GM18861 (cell line): ENCODE measurements around the gene TPD52L1.

Experiments used
- ATAC-seq: cut with Tn5 transposase; IDR thresholded peaks from one replicate; pipeline ENCODE4 v1.9.1; 2021; ENCODE audit not compliant: unreplicated experiment

The TPD52L1 gene

GRCh38 chr6:125173341-125174095 is 19.9 kb downstream of the TPD52L1 start:
- ATAC-seq = no peak

- no peak for ATAC-seq
Measured at GRCh38 chr6:125174626-125175025, 21.1 kb downstream of the TPD52L1 start.

GRCh38 chr6:125175466-125176048 is 22.0 kb downstream of the TPD52L1 start:
- no peak for ATAC-seq

GRCh38 chr6:125182237-125183008 is 28.9 kb downstream of the TPD52L1 start:
- no peak for ATAC-seq

- ATAC-seq = no peak
Measured at GRCh38 chr6:125183391-125183790, 29.8 kb downstream of the TPD52L1 start.

GRCh38 chr6:125188037-125188436 is 34.5 kb downstream of the TPD52L1 start:
- no peak for ATAC-seq

GRCh38 chr6:125188594-125189203 is 35.1 kb downstream of the TPD52L1 start:
- no peak for ATAC-seq

- no peak for ATAC-seq
Measured at GRCh38 chr6:125189494-125189893, 35.9 kb downstream of the TPD52L1 start.

GRCh38 chr6:125190667-125191066 is 37.1 kb downstream of the TPD52L1 start:
- no peak for ATAC-seq

- peak; percentile 95 for ATAC-seq
Measured at GRCh38 chr6:125191916-125192609, 38.5 kb downstream of the TPD52L1 start.

- peak; percentile 3 for ATAC-seq
Measured at GRCh38 chr6:125192610-125192930, 39.0 kb downstream of the TPD52L1 start.

GRCh38 chr6:125193208-125193607 is 39.6 kb downstream of the TPD52L1 start:
- no peak for ATAC-seq

GRCh38 chr6:125194941-125195340 is 41.4 kb downstream of the TPD52L1 start:
- no peak for ATAC-seq

GRCh38 chr6:125195526-125195925 is 42.0 kb downstream of the TPD52L1 start:
- no peak for ATAC-seq

GRCh38 chr6:125196613-125197012 is 43.0 kb downstream of the TPD52L1 start:
- ATAC-seq = no peak

- no peak for ATAC-seq
Measured at GRCh38 chr6:125197795-125198269, 44.3 kb downstream of the TPD52L1 start.

- ATAC-seq = no peak
Measured at GRCh38 chr6:125198398-125198937, 44.9 kb downstream of the TPD52L1 start.

- ATAC-seq = no peak
Measured at GRCh38 chr6:125200941-125201340, 47.4 kb downstream of the TPD52L1 start.

- no peak for ATAC-seq
Measured at GRCh38 chr6:125201961-125202729, 48.6 kb downstream of the TPD52L1 start.

- no peak for ATAC-seq
Measured at GRCh38 chr6:125203395-125203794, 49.8 kb downstream of the TPD52L1 start.
